ENCODE data around the gene MRPS11.
"Not testable (repeated sequence)": the region's sequence is repeated elsewhere in the genome, so short reads cannot be mapped to it uniquely, and the experiment has no call there.

The MRPS11 gene

DNA sequence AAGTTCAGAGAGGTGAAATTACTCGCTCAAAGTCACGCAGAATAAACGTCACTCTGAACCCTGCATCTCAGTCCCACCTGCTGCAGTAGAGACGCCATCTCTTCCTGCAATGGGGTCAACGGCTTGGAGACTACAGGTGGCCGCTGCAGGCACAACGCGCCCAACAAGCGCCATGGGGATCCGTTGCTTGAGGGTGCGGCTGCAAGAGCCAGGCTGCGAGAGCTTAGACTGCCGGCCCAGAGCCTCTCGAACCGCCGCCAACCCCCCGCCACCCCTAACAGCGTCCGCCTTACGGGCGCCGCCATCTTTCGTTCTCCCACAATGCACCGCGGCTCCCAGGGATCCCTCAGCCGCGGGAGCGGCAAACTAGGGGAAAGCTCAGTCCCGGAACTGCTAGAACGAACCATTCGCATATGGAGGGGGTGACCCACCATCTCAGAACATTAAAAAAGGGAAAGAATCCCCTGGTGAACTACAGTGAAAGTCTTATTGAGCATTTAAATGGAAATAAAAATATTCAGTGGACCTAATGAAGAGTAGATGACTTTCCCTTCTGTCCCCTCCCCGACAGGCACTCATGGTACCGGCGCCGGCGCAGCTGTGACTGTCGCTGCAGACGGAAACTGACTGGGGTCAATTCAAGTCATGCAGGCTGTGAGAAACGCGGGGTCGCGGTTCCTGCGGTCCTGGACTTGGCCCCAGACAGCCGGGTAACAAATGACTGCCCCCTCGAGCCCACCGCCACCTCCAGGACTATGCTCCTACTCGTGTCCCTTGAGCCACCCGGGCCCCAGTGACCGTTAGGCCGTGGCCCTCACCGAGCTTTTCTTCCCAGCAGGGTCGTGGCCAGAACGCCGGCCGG is at the start of gene MRPS11, which contains the start of gene MRPL46:
Gene MRPS11 (plus strand): TSS at position 636 of the 862 bp plus-strand sequence. CDS start 10 bp downstream, at position 646.
Gene MRPL46 (minus strand): TSS at position 316 of the 862 bp plus-strand sequence. CDS start 11 bp downstream, at position 305.
- peak; percentile 89 for DNase-seq

DNA sequence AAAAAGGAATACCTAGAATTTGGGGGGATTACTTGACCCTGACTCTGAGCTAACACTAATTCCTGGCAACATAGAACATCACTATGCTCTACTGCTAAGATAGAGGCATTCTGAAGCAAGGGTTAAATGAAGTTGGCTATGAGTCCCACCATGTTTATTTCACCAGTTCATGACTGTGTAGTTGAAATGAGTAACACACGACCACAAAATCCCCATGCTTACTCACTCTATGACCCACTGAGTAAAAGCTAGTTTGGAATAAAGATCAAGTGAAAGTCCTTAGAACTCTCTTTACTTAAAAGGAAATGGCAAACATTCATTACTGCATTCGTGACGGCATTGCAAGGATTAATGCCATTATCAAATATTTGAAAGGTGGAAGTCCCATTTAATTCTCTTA is 47.7 kb upstream of the MRPS11 start:
- DNase-seq: no peak

DNA sequence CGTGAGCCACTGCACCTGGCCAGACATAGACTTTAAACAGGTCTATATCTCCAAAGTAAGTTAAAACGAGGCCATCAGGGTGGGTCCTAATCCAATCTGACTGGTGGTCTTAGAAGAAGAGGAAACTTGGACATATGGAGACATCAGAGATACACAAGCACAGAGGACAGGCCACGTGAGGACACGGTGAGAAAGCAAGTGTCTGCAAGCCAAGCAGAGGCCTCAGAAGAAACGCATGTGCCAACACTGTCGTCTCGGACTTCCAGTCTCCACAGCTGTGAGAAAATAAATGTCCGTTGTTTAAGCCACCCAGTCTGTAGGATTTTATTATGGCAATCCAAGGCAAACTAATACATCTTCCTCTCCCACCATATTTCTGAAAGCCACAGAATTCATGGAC is 44.2 kb upstream of the MRPS11 start:
- DNase-seq: no peak

DNA sequence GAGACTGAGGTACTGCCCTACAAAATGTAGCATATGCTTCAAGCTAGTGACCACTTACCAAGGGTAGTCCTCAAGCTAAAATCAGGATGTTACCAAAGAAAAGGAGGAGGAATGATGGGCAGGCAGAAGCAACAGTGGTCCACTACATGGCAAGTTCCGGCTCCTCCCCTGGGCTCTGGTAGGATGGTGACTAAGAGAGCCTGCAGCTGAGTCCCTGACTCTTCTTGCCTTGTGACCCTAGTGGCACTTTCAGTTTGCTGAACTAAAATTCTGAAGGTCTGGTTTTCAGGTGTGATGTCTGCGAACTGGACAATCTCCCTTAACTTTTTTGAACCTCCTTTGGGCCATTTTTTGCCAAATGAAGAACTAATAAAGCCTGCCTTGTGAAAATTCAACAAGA is 41.2 kb upstream of the MRPS11 start:
- no peak for DNase-seq

DNA sequence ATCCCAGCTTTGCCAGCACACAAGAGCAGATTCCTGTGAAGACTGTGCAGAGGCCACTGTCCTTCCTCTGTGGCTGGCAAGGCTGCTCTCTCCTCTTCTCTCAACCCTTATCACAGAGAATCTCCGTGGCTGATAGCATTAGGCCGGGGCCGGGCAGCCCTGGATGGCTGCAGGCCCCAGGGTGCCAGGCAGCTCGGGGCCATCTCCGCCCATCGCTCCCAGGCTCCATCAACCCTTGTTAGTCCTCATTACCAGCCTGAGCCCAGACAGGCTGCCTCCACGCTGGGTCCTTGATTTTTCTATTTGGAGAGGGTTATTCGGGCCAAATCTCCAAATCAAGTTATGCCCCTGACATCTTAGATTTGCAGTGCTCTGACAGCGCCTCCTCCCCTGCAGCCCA is 39.5 kb upstream of the MRPS11 start:
- DNase-seq: no peak

DNA sequence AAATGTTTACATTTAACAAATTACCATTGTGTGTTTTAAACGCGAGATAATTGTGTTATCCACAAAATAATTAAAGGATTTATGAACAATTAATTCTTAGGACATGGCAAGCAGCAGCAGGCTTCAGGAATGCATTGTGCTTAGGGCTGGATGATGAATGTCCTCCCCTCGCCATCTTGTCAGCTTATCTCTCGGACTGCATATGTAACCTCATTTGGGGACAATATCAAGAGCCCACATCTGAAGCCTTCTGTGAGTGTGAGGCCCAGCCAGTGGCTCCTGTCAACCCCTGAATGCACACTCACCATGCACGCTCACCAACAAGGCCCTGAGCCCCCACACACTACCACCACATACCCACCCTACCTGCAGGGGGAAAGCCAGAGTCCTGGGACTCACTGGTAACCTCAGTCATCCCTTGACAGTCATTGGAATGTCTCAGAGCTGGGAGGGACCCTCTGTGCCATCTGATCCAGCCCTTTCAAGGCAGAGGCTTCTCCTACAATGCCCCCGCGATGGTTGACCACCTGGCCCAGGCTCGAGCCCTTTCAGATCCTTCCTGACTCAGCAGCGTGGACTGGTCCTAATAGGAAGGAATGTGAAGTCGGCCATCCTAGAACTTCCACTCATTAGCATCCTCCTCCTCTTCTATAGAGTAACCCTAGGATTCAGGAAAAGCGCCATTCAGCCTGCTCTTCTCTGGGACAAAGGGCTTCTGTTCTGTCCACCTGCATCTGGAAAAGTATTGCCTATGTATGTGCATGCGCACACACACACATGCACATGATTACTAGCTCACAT is 38.5 kb upstream of the MRPS11 start:
- DNase-seq: no peak

DNA sequence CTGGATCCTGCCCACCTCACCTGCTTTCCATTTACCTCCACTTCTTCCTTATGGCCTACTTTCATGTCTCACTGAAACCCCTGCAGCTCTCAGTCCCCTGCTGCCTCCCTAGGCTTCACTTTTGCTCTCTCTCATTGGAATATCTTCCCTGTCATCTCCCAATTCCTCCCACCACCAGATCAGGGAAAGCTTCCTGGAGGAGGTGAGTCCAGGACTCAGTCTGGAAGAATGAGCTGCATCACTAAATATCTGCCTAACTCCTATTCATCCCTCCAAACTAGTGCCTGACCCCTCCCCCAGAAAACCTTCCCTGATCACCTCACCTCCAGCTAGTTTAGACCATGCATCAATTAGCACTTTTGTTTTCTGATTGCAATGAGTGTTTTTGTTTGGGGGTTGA is 37.5 kb upstream of the MRPS11 start:
- no peak for DNase-seq

DNA sequence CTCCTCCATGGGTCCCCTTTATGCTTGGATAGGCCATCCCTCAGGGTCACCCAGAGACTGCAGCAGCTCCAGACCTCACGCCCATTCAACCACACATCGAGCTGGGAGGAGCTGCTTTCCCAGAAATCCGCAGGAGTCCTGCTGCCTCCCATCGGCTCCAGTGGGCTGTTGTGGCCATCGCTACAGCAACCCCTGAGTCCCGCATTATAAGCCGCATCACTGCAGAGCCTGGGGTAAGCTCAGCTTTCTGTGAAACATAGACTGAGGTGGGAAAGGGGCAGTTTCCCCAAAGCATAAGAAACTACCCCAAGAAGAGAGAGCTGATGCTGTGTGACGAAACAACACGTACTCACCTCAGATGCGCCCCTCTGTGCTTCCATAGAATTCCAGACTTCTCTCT is 36.1 kb upstream of the MRPS11 start:
- DNase-seq: no peak

DNA sequence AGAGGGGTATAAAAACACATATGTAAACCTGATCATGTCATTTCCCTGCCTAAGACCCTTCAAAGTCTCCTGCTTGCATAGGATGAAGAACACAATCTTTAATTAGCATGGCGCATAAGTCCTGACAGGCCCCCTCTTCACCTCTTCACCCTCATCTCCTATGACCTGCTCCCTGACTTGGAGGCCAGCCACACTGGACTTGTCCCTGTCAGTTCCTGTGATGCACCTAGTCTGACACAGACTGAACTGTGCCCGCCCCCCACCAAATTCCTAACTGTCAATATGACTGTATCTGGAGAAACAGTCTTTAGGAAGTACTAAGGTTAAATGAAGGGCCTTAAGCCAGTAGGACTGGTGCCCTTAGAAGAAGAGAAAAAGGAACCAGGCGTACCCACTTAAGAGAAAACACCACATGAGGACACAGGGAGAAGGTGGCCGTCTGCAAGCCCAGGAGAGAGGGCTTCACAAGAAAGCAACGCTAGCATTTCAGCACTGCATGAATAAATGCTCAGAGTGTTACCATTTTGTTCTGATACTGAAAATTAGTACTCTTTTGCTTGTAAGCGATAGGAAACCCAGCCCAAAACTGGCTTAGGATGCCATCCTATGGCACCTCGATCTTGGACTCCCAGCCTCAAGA is 34.3 kb upstream of the MRPS11 start:
- DNase-seq: no peak

DNA sequence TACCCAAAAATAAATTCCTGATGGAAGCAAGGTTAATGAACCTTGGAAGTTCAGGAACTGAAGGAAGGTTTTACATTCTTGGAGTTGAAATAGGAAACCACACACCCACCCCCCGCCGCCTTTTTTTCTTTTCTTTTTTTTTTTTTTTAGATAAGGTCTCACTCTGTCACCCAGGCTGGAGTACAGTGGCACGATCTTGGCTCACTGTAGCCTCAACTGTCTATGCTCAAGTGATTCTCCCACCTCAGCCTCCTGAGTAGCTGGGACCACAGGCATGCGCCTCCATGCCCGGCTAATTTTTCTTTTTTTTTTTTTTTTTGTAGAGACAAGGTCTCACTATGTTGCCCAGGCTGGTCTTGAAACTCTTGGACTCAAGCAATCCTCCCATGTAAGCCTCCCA is 33.4 kb upstream of the MRPS11 start:
- DNase-seq: not testable (repeated sequence)

DNA sequence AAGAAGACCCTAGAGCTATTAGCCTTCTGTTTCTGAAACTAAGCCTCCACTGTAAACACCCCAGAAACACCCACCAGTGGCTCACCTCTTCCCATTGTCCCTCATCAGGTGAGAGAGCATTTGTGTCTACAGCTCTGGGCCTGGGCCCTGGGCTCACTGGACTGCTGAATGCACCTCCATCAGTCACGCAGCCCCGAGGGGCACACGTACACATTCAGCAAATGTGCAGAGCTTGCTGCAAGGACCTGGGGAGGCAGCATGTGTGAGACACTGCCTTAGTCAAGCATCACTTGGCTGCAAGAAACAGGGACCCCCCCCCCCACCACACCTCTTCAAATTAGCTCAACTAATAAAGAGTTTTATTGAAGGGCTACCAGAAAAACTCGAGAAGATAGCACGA is 29.3 kb upstream of the MRPS11 start:
- DNase-seq: no peak

DNA sequence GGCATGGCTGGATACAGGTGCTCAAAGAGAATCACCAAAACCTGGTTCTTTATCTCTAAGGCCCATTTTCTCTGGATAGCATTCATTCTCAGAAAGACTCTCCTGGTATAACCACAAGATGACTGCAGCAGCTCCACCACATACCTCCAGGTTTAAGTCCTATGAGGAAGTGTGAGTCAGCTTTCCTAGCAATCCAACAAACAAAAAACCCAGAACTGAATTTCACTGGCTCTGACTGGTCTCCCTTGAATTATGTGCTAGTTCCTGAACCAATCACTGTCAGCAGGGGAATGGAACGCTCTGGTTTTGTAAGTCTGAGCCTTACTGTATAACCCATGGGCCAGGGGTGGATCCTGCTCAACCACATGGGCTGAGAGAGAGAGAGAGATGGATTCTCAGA is 27.5 kb upstream of the MRPS11 start:
- DNase-seq: no peak

DNA sequence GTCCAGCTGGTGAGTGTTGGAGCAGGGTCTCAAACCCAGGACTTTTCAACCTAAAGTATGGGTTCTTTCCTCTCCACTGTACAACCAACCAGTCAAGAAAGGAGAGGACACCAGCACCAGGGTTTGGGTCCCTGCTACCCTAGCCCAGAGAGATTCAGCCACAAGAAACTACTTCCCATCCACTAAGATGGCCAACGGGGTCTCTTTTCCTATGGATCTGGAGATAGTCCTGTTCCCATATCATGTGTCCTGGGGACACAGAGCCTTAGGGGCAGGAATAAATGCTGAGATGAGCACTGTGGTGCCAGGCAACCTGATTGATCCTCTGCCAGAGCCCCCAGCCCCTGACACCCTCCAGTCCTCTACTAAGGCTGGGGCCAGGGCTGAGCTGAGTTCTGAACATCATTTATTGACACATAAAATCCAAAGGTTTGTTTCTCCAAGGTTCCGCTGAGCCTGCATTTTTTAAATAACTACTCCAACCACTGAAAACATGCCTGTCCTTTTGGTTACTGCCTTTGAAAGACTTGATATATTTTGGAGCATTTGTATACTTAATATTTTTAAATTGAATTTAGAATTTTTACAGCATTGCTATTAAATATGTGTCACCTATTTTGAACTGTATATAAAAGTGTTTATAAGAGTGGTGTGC is 26.3 kb upstream of the MRPS11 start:
- DNase-seq: no peak

DNA sequence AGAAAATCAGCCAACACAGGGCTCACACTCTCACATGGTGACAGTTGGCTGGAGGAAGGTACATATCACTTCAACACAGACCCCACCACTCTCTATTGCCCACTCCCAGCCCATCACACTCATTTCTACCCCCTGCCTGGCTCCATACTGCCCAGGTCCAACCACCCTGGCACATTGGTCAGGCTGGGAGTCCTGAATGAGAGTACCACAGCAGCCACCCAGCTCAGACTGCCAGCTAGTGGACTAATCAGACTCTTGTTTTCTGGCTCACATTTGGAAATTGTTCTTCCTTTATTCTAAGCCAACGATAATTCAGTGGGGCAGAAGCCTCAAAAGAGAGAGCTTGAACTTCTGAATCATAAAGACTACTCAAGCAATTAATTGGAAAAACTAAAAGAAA is 20.3 kb upstream of the MRPS11 start:
- DNase-seq: no peak

DNA sequence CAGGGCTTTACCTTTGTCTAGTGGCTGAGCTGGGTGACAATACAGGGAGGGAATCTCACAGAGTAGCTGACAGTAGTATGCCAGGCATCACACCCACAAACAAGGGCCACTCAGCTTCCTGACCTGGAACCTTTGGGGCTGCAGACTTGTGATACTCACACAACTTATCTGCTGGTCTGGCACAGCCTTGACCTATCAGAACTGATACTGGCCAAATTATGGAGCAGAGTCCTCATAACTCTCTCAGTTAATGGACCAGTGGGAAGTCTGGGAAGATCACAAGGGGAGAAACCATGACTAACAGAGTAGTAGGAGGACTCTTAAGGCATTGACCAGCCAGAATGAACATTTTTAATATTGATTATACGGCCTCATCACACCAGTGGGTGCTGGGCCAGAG is 19.8 kb upstream of the MRPS11 start:
- DNase-seq: no peak

DNA sequence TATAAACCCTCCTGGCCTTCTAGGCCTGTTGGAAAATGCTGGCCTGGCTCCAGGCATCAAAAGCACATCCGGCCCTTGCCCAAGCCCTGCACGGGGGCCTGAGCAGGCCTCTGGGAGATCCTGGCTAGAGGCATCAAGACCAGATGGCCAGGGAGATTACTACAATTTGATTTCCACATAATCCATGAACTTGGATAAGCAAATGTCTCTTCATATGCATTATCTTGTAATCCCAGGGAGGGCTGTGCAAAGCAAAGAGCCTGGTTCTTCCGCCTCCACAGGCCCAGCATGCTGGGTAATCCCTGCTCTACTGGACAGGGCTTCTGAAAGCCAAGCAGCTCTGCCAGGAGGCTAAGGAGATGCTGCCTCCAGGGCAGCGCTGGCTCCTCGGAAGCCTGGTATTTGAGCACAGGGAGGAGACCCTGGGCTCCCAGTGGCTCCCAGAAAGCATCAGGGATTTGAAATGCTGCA is 18.5 kb upstream of the MRPS11 start:
- DNase-seq: no peak

DNA sequence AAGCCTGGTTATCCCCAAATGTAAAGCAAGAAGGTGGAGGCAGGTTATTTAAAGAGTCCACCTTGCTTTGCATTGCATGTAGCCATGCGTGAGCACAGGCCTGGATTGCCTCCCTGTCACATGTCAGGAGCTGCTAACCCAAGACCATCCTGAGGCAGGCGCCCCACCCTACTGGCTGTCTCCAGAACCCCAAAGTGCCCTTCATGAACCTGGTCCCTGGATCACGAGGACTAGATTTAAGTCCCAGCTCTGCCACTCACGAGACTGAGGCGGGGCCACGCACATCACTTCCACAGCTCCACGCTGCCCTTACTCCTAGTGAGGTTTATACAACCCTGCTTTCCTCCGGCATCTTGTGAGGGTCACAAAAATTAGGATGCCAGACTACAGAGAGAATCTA is 17.9 kb upstream of the MRPS11 start:
- no peak for DNase-seq

DNA sequence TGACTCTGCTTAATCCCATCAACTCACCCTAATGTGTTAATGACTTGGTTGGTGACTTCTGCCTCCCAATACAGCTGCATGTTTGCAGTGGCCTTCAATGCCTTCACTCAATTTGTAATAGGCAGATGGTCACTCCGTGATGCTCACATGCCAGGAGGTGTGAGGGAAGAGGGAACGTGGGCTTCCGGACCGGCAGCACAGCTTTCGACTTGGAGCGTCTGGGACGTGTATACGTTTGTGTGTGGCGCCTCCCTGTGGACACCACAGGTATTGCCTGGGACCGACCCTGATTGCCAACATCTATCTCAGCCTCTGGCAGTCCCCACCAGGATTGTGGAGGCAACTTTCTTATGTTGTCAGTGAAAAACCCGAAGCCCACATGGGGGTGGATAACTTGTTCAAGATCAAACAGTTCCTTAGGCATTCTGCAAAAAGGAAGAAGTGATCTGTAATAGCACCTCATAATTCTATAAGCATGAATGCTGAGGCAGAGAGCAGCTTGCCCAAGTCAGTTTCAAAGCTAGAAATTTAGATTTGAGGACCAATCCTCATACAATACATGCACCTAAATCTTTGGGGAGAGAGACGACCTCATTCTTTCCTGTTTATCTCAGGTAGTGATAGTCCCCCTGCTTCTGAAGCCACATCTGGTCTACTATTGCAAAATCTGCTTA is 17.2 kb upstream of the MRPS11 start:
- peak; percentile 27 for DNase-seq

DNA sequence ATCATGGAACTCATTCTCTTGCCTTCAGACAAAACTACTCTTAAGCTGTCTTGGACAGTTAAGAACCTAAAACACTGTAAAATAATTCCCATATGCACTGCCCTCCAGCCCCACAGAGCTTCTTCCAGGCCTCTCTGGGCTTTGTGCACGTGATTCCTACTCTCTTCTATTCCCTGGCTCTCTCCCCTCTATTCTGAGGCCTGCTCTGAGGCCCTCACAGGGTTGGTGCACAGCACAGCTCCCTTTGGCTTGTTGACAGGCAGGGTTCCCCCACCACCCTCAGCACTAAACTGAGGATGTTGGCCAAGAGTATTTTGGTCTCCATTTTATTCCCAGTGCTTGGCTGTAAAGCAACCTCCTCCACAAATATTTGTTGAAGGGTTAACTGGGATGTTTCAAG is 13.9 kb upstream of the MRPS11 start:
- DNase-seq: no peak

DNA sequence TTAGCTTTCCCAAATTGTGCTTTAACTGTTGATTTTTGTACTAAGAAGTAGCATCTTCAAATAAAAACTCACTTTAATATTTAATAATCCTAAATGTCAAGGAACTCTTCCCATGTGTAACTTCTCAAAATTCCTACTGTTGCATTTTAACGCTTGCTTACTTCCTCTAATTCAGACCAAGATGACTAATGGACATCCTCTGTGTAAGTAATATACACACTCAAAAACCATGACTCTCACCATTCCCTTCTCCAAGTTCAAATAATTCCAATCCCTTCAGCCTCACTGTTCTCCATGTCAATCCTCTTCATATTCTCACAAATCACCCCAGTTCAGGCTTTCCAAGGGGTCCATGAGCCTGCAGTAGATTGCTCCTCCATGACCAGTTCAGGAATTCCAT is 13.3 kb upstream of the MRPS11 start:
- DNase-seq: no peak

DNA sequence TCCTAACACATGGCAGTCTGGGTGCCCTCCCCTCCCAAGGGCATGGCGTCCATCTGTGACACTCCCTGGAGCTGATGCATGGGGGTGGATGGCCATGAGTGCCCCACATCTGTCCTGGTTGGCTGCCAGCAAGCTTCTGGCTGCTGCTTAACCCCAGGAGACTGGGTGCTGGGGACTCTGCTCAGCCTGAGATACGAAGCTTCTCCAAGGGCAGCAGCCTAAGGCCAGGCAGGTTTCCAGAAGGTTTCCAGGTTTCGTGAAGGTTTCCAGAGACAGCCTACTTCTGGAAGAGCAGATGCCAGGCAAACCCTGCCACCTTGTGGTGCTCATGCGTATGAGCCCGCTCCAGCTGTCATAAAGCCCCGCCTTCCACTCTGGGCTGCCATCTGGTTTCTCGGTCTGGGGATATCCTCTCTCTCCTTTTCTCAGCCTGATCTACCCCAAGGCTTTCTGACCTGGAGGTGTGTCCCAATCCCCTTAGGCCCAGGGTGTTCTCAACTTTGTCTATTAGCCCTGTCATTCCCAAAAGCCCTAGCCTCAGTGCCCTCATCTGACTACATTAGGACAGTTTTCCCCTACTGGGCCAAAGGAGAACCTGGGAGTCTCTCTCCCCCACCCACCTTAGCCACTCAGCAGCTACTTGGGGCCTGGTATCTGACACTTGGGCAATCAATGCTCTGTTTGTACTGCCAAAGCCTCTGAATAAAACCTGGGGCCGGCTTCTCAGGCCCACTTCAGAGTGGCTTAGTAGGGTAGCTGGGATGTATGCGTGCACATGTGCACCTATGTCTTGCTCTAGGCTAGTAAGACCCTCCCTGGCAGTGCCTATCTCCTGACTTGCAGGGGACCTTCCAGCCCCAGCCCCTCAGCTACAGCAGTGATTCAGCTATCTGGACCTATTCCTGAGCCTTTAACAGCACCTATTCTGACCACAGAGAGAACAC is 12.4 kb upstream of the MRPS11 start:
- DNase-seq: peak; percentile 11

All from activated gamma-delta T cell treated with Interleukin-2 at 50 U/mL for 16 hours (primary cell).